ENCODE measurements around the gene MAFG. TPM values are rescaled to one million over a fixed set of nuclear protein-coding genes. Genes with fewer than 3 reads are reported as not detected.

The MAFG gene
- total and polyA plus RNA-seq, 2 of the 13 experiments (the other 11 are each of a cell fraction or from before 2014, with no cell fraction given): 14.5 to 20.0 TPM

GRCh38 chr17:81870981-81871386 lies 56.6 kb downstream of the MAFG start, which contains the start of gene ARHGDIA (continued):
- TF ChIP-seq ZBTB14 (CRISPR knock-in tag; IDR thresholded peaks at IDR 0.05) (no peak), NFYB (CRISPR knock-in tag; IDR thresholded peaks at IDR 0.05) (peak; percentile 10; the same call in 1 of the 2 replicates), ISL2 (CRISPR knock-in tag; IDR thresholded peaks at IDR 0.05) (no peak), ZMAT5 (CRISPR knock-in tag; IDR thresholded peaks at IDR 0.05; ENCODE audit: borderline replicate concordance, low read depth) (no peak), ZNF460 (CRISPR knock-in tag; IDR thresholded peaks at IDR 0.05; ENCODE audit: borderline replicate concordance) (no peak), GMEB2 (CRISPR knock-in tag; IDR thresholded peaks at IDR 0.05; ENCODE audit: low read depth) (no peak), TOPORS (CRISPR knock-in tag; IDR thresholded peaks at IDR 0.05) (peak; percentile 8; the same call in 1 of the 2 replicates), ZNF597 (CRISPR knock-in tag; IDR thresholded peaks at IDR 0.05) (no peak), ZNF225 (CRISPR knock-in tag; IDR thresholded peaks at IDR 0.05) (no peak), BCL6 (CRISPR knock-in tag; IDR thresholded peaks at IDR 0.05) (no peak), E2F2 (CRISPR knock-in tag; IDR thresholded peaks at IDR 0.05; ENCODE audit: borderline replicate concordance) (no peak), TMF1 (CRISPR knock-in tag; IDR thresholded peaks at IDR 0.05; ENCODE audit: low read depth) (peak; percentile 29; the same call in 1 of the 2 replicates), NAIF1 (CRISPR knock-in tag; IDR thresholded peaks at IDR 0.05; ENCODE audit: borderline replicate concordance) (0 out of 2 replicates have a peak, but pooled peaks have one; percentile 58), ZNF816 (CRISPR knock-in tag; IDR thresholded peaks at IDR 0.05; ENCODE audit: borderline replicate concordance) (0 out of 2 replicates have a peak, but pooled peaks have one; percentile 40), CREM (IDR thresholded peaks at IDR 0.05) (no peak), CREM (CRISPR knock-in tag; IDR thresholded peaks at IDR 0.05) (0 out of 2 replicates have a peak, but pooled peaks have one; percentile 20), ATF6 (CRISPR knock-in tag; conservative IDR thresholded peaks at IDR 0.05) (no peak), FLYWCH1 (CRISPR knock-in tag; IDR thresholded peaks at IDR 0.05) (peak; percentile 31; the same call in 1 of the 2 replicates), FOSL2 (CRISPR knock-in tag; IDR thresholded peaks at IDR 0.05) (no peak), HDAC2 (CRISPR knock-in tag; IDR thresholded peaks at IDR 0.05) (no peak), ZNF18 (CRISPR knock-in tag; IDR thresholded peaks at IDR 0.05; ENCODE audit: insufficient replicate concordance) (no peak), ZBTB7B (CRISPR knock-in tag; IDR thresholded peaks at IDR 0.05) (no peak)

Data from HepG2 (cell line).